K562 (cell line): ENCODE measurements around the gene ATRNL1.

Experiments used
- CREB5 ChIP-seq: fragments of 250-450 bp; sonication (Bioruptor Pico); IDR thresholded peaks from 2 replicates; pipeline ENCODE4 v1.5.0; 2020; ENCODE audit warnings: mild to moderate bottlenecking
- CREBBP ChIP-seq: IDR thresholded peaks from one replicate; pipeline ENCODE4 v1.6.1; 2012; ENCODE audit warnings: low read depth, mild to moderate bottlenecking, control low read depth, inconsistent platforms, low read length
- E2F1 ChIP-seq: sonication (generic); formaldehyde crosslinking; IDR thresholded peaks from 2 replicates; pipeline ENCODE4 v1.8.1; 2023; ENCODE audit warnings: mild to moderate bottlenecking, missing genetic modification reagents, moderate library complexity
- FIP1L1 ChIP-seq: fragments of 200-400 bp; formaldehyde crosslinking; IDR thresholded peaks from 2 replicates; pipeline ENCODE4 v1.6.1; 2018; ENCODE audit warnings: mild to moderate bottlenecking, low read depth, low read length; ENCODE audit not compliant: poor library complexity, severe bottlenecking
- GTF3C2 ChIP-seq: IDR thresholded peaks from 3 replicates; pipeline ENCODE4 v1.6.1; 2011; ENCODE audit warnings: borderline replicate concordance, mild to moderate bottlenecking, moderate library complexity; ENCODE audit not compliant: insufficient read length; ENCODE audit errors: extremely low read depth
- JUND ChIP-seq, 2 experiments: IDR thresholded peaks; 2 replicates in 1 of 2; 3 replicates in 1 of 2; pipeline ENCODE4 v1.6.1; 2011; ENCODE audit warnings: borderline replicate concordance in 2 of 2, low read depth in 2 of 2, low read length in 2 of 2, improper control_type of control experiment in 1 of 2, missing biosample characterization in 1 of 2, missing genetic modification characterization in 1 of 2, missing genetic modification reagents in 1 of 2
- YY1 ChIP-seq, 3 experiments: IDR thresholded peaks; 2 replicates each; pipeline ENCODE4 v1.6.1; 2011; ENCODE audit warnings: low read length in 2 of 3, mild to moderate bottlenecking in 2 of 3, moderate library complexity in 2 of 3, borderline replicate concordance in 1 of 3, control low read depth in 1 of 3, low read depth in 1 of 3; ENCODE audit not compliant: insufficient read depth in 3 of 3, insufficient replicate concordance in 2 of 3, control insufficient read depth in 1 of 3, insufficient read length in 1 of 3; ENCODE audit errors: extremely low read depth in 1 of 3

- TF ChIP-seq E2F1 (CRISPR knock-in tag) = no peak
- no peak for TF ChIP-seq JUND (IDR thresholded peaks at IDR 0.05; ENCODE audit: borderline replicate concordance, low read depth, low read length)
- no peak for TF ChIP-seq JUND (tag; IDR thresholded peaks at IDR 0.05; ENCODE audit: borderline replicate concordance, low read depth, low read length)
- TF ChIP-seq GTF3C2 = no peak
- TF ChIP-seq YY1 (IDR thresholded peaks at IDR 0.05; ENCODE audit: borderline replicate concordance in 1 of 3, control insufficient read depth in 1 of 3, extremely low read depth in 1 of 3, insufficient read depth in 3 of 3, insufficient read length in 1 of 3, insufficient replicate concordance in 2 of 3, low read depth in 1 of 3, low read length in 2 of 3) = no peak
- TF ChIP-seq FIP1L1 = no peak
- TF ChIP-seq CREBBP = no peak
- TF ChIP-seq CREB5 (CRISPR knock-in tag) = no peak
Measured at GRCh38 chr10:115660391-115660790, 567.2 kb downstream of the ATRNL1 start.
